ENCODE data around the gene TMEM132D.

GRCh38 chr12:129152351-129153104 is 751.3 kb downstream of the TMEM132D start:
- TF ChIP-seq E2F1 (CRISPR knock-in tag; IDR thresholded peaks at IDR 0.05) (no peak), CTCF (IDR thresholded peaks at IDR 0.05) (no peak), NR1H2 (CRISPR knock-in tag; IDR thresholded peaks at IDR 0.05) (no peak), JAZF1 (CRISPR knock-in tag; IDR thresholded peaks at IDR 0.05) (no peak), E2F5 (CRISPR knock-in tag; IDR thresholded peaks at IDR 0.05) (no peak), TCF7 (CRISPR knock-in tag; IDR thresholded peaks at IDR 0.05; ENCODE audit: low read depth) (no peak), MAX (CRISPR knock-in tag; IDR thresholded peaks at IDR 0.05) (no peak), IRF2 (CRISPR knock-in tag; IDR thresholded peaks at IDR 0.05; ENCODE audit: borderline replicate concordance, low read depth) (no peak), FOXK1 (CRISPR knock-in tag; IDR thresholded peaks at IDR 0.05) (no peak), PRDM15 (CRISPR knock-in tag; IDR thresholded peaks at IDR 0.05) (0 out of 2 replicates have a peak, but pooled peaks have one; percentile 24), TP53 (CRISPR knock-in tag; IDR thresholded peaks at IDR 0.05) (no peak)
- TF ChIP-seq, protein P1, sequence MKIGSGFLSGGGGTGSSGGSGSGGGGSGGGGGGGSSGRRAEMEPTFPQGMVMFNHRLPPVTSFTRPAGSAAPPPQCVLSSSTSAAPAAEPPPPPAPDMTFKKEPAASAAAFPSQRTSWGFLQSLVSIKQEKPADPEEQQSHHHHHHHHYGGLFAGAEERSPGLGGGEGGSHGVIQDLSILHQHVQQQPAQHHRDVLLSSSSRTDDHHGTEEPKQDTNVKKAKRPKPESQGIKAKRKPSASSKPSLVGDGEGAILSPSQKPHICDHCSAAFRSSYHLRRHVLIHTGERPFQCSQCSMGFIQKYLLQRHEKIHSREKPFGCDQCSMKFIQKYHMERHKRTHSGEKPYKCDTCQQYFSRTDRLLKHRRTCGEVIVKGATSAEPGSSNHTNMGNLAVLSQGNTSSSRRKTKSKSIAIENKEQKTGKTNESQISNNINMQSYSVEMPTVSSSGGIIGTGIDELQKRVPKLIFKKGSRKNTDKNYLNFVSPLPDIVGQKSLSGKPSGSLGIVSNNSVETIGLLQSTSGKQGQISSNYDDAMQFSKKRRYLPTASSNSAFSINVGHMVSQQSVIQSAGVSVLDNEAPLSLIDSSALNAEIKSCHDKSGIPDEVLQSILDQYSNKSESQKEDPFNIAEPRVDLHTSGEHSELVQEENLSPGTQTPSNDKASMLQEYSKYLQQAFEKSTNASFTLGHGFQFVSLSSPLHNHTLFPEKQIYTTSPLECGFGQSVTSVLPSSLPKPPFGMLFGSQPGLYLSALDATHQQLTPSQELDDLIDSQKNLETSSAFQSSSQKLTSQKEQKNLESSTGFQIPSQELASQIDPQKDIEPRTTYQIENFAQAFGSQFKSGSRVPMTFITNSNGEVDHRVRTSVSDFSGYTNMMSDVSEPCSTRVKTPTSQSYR (CRISPR knock-in tag; IDR thresholded peaks at IDR 0.05): no peak

All from WTC11 (cell line).